Ectodermal cell (in vitro differentiated cells): ENCODE data around the gene ACP3.
"Not testable (repeated sequence)": the region's sequence is repeated elsewhere in the genome, so short reads cannot be mapped to it uniquely, and the experiment has no call there.

Source experiments
- H3K27ac ChIP-seq: 2 replicates; pipeline ENCODE4 v1.7.0; 2013; ENCODE audit warnings: mild to moderate bottlenecking, low read depth, low read length; ENCODE audit not compliant: insufficient read depth, poor library complexity, severe bottlenecking
- H3K27me3 ChIP-seq: 2 replicates; pipeline ENCODE4 v1.7.0; 2013; ENCODE audit warnings: mild to moderate bottlenecking, low read length; ENCODE audit not compliant: insufficient read depth, control insufficient read depth, poor library complexity, severe bottlenecking
- H3K36me3 ChIP-seq: one replicate; pipeline ENCODE4 v1.7.0; 2013; ENCODE audit warnings: low read length; ENCODE audit not compliant: control insufficient read depth, insufficient read depth
- H3K4me1 ChIP-seq: one replicate; pipeline ENCODE4 v1.7.0; 2013; ENCODE audit warnings: low read length; ENCODE audit not compliant: control insufficient read depth, insufficient read depth
- H3K4me3 ChIP-seq: 2 replicates; pipeline ENCODE4 v1.7.0; 2013; ENCODE audit warnings: low read depth, low read length, control low read depth; ENCODE audit not compliant: insufficient read depth
- H3K9me3 ChIP-seq: 2 replicates; pipeline ENCODE4 v1.7.0; 2013; ENCODE audit warnings: mild to moderate bottlenecking, low read length, moderate library complexity; ENCODE audit not compliant: control insufficient read depth
- WGBS, 2 experiments: methylation state at CpG; one replicate each; pipeline ENCODE4 v1.1.7; 2013; ENCODE audit warnings: missing lambda C conversion rate in 2 of 2; 5-methylcytosine and 5-hydroxymethylcytosine counted together

ACP3 gene

DNA sequence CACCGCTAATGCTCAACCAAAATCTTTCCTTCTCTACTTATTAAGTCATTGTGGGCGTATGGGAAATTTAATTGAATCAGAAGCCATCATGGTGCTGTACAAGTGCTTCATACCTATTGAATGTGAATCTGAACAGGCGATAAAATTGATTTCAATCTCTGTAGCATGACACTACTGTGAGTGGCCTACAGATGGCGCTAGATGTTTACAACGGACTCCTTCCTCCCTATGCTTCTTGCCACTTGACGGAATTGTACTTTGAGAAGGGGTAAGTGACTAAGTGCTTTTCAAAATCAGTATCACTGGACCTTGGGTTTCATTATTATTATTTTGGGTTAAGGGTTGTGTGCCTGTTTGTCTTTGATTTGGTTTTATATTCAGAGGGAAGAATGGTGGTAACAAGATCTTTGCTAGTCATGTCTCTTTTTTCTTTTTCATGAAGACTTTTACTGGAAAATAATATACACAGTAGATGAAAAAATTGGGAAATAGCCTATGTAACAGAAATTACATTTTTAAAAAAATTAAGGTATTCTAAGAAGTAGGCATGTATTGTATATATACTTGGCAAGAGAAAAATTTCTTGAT, 35.4 kb downstream of the ACP3 start:
- Histone ChIP-seq H3K36me3 (no peaks in the 10 kb centered on the region), H3K27me3 (no peaks in the 10 kb centered on the region), H3K9me3 (no peaks in the 10 kb centered on the region), H3K4me3 (no peak overlapping the region), H3K4me1 (peaks cover 16% of the 10 kb centered on the region), H3K27ac (no peak overlapping the region)
- WGBS, 2 experiments: 33 to 39% methylated on average over 6 of the region's 6 CpGs

DNA sequence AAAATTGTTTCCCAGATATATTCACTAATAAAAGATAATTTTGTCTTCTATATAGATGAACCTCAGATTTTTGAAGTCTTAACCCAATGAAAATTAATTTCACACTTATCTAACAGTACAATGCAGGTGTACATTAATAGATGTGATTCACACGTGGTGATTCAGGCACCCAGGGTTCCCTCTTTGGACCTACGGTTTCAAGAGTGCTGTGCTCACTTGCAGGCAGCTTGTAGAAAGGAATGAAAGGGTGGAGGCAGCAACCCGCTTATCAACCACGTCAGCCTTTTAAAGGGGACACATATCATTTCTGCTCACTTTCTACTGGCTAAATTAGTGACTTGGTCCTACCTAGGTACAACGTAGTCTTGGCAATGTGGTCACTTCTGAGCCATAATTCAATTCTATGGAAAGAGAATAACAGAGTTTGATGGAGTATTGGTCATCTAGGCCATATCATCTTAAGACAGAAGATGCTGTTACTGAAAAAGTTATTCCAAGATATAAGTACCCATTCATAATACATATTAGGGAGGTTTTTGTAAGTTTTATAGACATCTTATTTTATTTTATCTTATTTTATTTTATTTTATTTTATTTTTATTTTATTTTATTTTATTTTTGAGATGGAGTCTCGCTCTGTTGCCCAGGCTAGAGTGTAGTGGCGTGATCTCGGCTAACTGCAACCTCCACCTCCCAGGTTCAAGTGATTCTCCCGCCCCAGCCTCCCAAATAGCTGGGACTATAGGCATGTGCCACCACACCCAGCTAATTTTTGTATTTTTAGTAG, 37.9 kb downstream of the ACP3 start:
- no peaks in the 10 kb centered on the region for H3K27me3 ChIP-seq
- H3K9me3 ChIP-seq: no peaks in the 10 kb centered on the region
- H3K27ac ChIP-seq: no peak overlapping the region
- no peaks in the 10 kb centered on the region for H3K36me3 ChIP-seq
- WGBS, 2 experiments: 82 to 84% methylated on average over 9 of the region's 9 CpGs
- peaks cover 16% of the 10 kb centered on the region for H3K4me1 ChIP-seq
- H3K4me3 ChIP-seq: no peak overlapping the region

DNA sequence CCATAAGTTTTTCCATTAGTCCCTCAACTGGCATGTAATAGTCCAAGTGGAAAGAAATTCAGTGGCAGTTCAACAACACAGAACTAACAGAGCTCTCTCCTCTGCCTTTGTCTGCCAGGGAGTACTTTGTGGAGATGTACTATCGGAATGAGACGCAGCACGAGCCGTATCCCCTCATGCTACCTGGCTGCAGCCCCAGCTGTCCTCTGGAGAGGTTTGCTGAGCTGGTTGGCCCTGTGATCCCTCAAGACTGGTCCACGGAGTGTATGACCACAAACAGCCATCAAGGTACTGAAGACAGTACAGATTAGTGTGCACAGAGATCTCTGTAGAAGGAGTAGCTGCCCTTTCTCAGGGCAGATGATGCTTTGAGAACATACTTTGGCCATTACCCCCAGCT, 39.4 kb downstream of the ACP3 start:
- no peak overlapping the region for H3K4me3 ChIP-seq
- no peak overlapping the region for H3K27ac ChIP-seq
- WGBS, 2 experiments: 95 to 96% methylated on average over 5 of the region's 5 CpGs
- H3K4me1 ChIP-seq: peaks cover 2% of the 10 kb centered on the region
- no peaks in the 10 kb centered on the region for H3K9me3 ChIP-seq
- no peaks in the 10 kb centered on the region for H3K36me3 ChIP-seq
- no peaks in the 10 kb centered on the region for H3K27me3 ChIP-seq

DNA sequence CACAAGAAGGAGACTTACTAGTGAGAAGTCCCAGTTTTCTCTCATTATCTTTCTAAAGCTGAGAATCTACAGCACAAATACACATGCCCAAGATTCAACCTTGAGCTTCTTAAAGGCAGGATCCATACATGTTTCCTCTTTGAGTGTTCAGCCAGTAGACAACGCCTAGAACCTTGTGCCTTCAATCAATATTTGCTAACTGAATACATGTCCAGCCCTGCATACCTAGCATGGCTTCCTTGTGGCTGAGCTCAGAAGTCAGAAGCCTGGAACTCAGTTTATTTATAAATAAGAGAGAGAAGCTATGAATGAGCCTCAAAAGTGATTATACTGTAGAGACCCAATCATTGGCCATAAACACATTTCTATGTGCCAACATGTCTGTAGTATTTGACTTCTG, 43.5 kb downstream of the ACP3 start:
- Histone ChIP-seq H3K36me3 (no peaks in the 10 kb centered on the region), H3K27ac (no peak overlapping the region), H3K9me3 (no peaks in the 10 kb centered on the region), H3K27me3 (no peaks in the 10 kb centered on the region), H3K4me3 (no peak overlapping the region), H3K4me1 (no peaks in the 10 kb centered on the region)
- 87 to 95% methylated on average over 1 of the region's 1 CpG for WGBS, 2 experiments

DNA sequence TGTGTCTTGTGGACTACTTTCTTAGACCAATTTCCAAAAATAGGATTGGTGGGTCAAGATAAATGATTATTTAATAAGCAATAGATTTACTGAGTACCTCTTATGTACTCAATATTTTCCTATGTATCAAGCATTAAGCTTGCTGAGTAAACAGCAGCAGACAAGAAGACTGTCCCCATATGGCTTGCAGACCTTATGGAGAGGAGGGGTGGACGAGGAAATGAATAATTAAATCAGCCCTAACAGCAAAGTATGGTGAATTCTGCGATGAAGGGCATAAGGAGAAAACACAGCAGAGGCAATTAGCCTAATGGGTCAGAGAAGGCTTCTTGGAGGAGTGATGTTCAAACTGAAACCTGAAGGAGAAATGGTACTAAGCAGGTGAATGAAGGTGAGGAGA, 45.1 kb downstream of the ACP3 start:
- no peaks in the 10 kb centered on the region for H3K9me3 ChIP-seq
- no peak overlapping the region for H3K4me3 ChIP-seq
- no peaks in the 10 kb centered on the region for H3K27me3 ChIP-seq
- no peak overlapping the region for H3K27ac ChIP-seq
- 90 to 97% methylated on average over 2 of the region's 2 CpGs for WGBS, 2 experiments
- H3K4me1 ChIP-seq: no peaks in the 10 kb centered on the region
- H3K36me3 ChIP-seq: no peaks in the 10 kb centered on the region

DNA sequence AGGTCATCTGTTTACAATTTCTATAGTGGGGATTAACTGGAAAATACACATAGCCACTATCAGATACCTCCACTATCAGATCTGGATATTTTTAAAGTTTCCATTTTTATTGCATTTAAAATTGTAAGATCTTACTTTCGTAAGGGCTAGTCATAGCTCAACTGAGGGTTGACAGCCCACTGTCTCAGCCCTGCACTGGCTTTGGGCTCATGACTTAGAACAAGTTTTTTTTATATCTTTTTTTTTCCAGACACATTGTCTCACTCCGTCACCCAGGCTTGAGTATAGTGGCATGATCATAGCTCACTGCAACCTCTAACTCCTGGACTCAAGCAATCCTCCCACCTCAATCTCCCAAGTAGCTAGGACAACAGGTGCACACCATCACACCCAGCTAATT, 51.3 kb downstream of the ACP3 start:
- Histone ChIP-seq H3K36me3 (no peaks in the 10 kb centered on the region), H3K4me3 (no peak overlapping the region)
- WGBS, 2 experiments: 93 to 97% methylated on average over 2 of the region's 2 CpGs

DNA sequence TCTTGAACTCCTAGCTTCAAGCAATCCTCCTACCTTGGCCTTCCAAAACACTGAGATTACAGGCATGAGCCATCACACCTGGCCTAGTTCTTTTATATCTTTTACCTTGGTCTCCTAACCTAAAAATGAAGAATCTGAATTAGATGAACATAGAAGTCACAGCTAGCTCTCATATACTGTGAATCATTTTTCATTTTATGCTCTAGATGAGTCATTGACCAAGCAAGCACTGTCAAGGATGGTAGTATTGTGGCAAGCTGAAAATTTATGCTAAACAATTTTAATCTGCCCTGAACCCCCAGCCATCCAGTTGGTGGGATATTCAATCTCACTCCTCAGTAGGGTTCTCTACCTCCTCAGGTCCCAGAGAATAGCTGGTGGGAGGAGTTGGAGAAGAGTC, 51.8 kb downstream of the ACP3 start:
- H3K4me3 ChIP-seq: no peak overlapping the region
- H3K4me1 ChIP-seq: no peaks in the 10 kb centered on the region
- H3K36me3 ChIP-seq: no peaks in the 10 kb centered on the region
- H3K9me3 ChIP-seq: no peaks in the 10 kb centered on the region
- H3K27me3 ChIP-seq: no peaks in the 10 kb centered on the region
- no peak overlapping the region for H3K27ac ChIP-seq

More for the DNA sequence above, 51.3 kb downstream of the ACP3 start:
- H3K9me3 ChIP-seq: no peaks in the 10 kb centered on the region
- no peaks in the 10 kb centered on the region for H3K4me1 ChIP-seq
- H3K27me3 ChIP-seq: no peaks in the 10 kb centered on the region
- H3K27ac ChIP-seq: no peak overlapping the region

DNA sequence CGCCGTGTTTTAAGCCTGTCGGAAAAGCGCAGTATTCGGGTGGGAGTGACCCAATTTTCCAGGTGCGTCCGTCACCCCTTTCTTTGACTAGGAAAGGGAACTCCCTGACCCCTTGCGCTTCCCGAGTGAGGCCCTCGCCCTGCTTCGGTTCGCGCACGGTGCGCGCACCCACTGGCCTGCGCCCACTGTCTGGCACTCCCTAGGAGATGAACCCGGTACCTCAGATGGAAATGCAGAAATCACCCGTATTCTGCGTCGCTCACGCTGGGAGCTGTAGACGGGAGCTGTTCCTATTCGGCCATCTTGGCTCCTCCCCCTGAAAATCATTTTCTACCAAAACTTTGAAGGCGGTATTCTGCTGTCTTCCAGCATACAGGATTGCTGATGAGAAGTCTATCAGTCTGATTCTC, 59.7 kb downstream of the ACP3 start:
- not testable (repeated sequence) for H3K4me1 ChIP-seq, H3K27me3 ChIP-seq, H3K9me3 ChIP-seq, H3K27ac ChIP-seq, H3K36me3 ChIP-seq
- H3K4me3 ChIP-seq: peak overlapping the region; percentile 26
- WGBS, 2 experiments: 55 to 56% methylated on average over 25 of the region's 25 CpGs

DNA sequence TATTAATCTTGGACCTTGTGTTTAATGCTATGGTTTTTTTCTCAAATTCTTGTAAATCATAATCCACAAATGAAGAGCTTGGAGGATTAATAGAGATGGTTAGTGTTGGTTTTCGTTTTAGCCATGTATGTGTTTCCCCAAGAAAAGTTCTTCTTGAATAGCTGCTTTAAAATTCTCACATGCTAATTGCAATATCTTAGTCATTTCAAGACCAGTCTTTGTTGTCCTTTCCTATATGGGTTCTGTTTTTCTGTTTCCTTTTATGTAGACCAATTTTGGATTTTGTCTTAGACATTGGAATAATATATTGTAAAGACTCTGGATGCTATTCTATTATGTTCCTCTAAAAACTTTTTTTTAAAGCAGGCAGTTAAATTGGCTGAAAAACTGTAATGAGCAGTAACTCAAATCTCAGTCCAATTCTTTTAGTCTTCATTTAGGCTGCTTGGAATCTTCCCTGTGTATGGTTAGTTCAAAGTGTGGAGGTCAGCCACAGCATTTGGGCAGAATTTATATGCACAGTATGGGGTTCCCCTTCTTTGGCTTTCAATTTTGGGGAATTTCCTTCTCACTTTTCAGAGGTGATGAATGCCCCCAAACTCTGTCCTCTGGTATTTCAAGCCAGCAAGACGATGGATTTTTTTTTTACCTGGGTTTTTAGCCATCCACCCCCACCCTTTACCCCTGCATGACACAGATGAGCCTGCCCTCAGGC, 61.0 kb downstream of the ACP3 start:
- no peaks in the 10 kb centered on the region for H3K36me3 ChIP-seq
- H3K4me3 ChIP-seq: no peak overlapping the region
- H3K9me3 ChIP-seq: no peaks in the 10 kb centered on the region
- H3K27ac ChIP-seq: no peak overlapping the region
- no peaks in the 10 kb centered on the region for H3K27me3 ChIP-seq
- 81 to 97% methylated on average over 2 of the region's 2 CpGs for WGBS, 2 experiments
- peaks cover 5% of the 10 kb centered on the region for H3K4me1 ChIP-seq

DNA sequence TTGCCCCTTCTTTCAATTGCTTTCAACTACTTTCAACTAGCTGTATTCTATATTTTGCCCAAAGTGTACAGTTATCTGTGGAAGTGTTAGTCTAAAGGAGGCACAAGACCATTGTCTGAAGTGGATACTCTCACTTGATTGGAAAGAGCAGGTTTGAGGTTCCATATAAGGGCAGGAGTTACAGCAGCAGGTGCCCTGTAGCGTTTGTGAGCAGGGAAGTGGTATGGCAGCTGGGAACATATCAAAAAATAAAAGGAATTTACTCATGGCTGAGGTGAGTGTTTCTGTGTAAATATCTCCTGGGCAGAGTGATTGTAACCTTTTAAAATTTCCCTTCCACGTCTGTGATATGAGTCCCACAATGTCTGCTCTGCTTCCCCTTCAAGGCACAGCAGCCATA, 61.6 kb downstream of the ACP3 start:
- no peak overlapping the region for H3K27ac ChIP-seq
- peaks cover 5% of the 10 kb centered on the region for H3K4me1 ChIP-seq
- H3K4me3 ChIP-seq: no peak overlapping the region
- 74 to 78% methylated on average over 2 of the region's 2 CpGs for WGBS, 2 experiments
- H3K36me3 ChIP-seq: no peaks in the 10 kb centered on the region
- H3K9me3 ChIP-seq: no peaks in the 10 kb centered on the region
- H3K27me3 ChIP-seq: no peaks in the 10 kb centered on the region
